Lower leg skin (tissue), 4 donors: Measurements from ENCODE around the gene PARS2. TPM values are rescaled to one million over a fixed set of nuclear protein-coding genes. Genes with fewer than 3 reads are reported as not detected.
A peak's percentile ranks its signal among the peaks of the same experiment; 100 is the strongest.

ENCODE experiments used
- DNase-seq, 2 donors: peaks; one replicate each; pipeline ENCODE4 v3.0.0-alpha.2; 2019; ENCODE audit warnings: low spot score in 2 of 2
- H3K4me3 ChIP-seq: fragments of 200-600 bp; sonication (generic); 2 replicates; pipeline ENCODE4 v1.5.1; 2017; ENCODE audit warnings: mild to moderate bottlenecking, low read depth; ENCODE audit not compliant: poor library complexity, severe bottlenecking
- CTCF ChIP-seq, 3 donors: fragments of 450-650 bp; IDR thresholded peaks; one replicate each; pipeline ENCODE4 v1.5.1; 2016; ENCODE audit warnings: antibody characterized with exemption in 3 of 3, mild to moderate bottlenecking in 3 of 3, moderate library complexity in 2 of 3
- POLR2A ChIP-seq, 2 donors: fragments of 450-650 bp; IDR thresholded peaks; one replicate each; pipeline ENCODE4 v1.6.1; 2016 to 2017; ENCODE audit warnings: antibody characterized with exemption in 2 of 2, mild to moderate bottlenecking in 1 of 2, moderate library complexity in 1 of 2
- WGBS, 2 donors: methylation state at CpG; one replicate each; pipeline ENCODE4 v1.1.5; 2018; 5-methylcytosine and 5-hydroxymethylcytosine counted together
- intact Hi-C: fragments of 100-400 bp; cut with DNase I; formaldehyde crosslinking; loops from one replicate; pipeline ENCODE4 v1.15.0; 2023; ENCODE audit warnings: low total_unique reads
- total RNA-seq, 4 donors: library from RNA; depleted of rRNA; stranded (reverse); fragments of >200 nt; gene quantifications; one replicate each; pipeline ENCODE4 v1.1.0, GENCODE V29; 2016

The PARS2 gene
- total RNA-seq, 4 donors from 2014 or later, result 4.0 to 7.7 (median 5.1) TPM

DNA sequence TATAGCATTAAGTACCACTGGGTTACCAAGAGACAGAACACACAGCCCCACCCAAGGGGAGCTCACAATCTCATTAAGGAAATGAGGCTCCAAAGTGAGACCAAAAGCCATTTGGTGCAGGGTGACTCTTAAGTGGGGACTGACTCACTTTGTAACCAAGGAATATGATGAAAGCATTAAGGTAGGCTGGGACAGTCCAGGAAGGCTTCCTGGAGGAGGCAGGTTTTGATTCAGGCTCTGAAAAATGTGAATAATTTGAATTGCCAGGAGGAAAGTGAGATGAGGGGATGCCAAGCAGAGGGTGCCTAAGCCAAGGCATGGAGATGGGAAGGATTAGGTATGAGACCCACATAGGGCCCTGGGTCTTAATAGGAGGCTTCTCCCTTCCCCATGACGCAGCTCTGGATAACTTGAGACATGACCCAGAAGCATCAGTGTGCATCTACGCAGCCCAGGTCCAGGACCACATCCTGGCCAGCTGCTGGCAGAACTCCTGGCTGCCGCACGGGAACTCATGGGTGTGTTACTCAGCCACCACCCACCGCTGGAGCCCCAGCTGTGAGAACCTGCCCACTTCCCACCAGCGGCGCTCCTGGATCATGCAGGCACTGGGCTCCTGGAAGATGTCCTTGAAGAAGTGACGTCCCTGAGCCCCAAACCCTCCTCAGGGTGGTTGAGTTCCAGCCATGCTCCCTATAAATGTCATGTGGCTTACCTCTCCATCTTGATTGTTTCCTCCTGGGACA is 54.6 kb downstream of the PARS2 start:
- peak in 1 of 2 donors; percentile 70 for DNase-seq
- WGBS, 2 donors, result 71% methylated on average over 8 of the region's 8 CpGs
- intact Hi-C loops, result no loop called here

DNA sequence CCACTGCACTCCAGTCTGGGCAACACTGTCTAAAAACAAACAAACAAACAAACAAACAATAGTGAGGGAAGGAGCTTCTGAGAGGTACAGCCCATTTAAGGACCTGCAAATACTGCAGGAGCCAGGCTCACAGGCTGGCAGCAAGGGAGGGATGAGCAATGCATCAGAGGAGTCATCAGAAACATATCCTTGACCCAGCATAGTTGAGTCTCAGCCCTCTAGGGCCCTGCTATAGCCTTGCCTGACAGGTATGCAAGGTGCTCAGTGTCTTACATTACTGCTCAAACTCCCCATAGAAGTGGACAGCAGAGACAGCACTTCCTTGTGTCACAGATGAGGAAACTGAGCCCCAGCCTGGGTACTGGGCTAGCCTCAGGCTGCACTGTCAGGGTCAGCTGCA is 55.9 kb downstream of the PARS2 start:
- no peak for TF ChIP-seq POLR2A (IDR thresholded peaks at IDR 0.05)
- TF ChIP-seq CTCF (IDR thresholded peaks at IDR 0.05), result no peak
- no peak for DNase-seq
- H3K4me3 ChIP-seq, result no peak overlapping the region
- intact Hi-C loops, result no loop called here

More for the DNA sequence above, 54.6 kb downstream of the PARS2 start:
- TF ChIP-seq POLR2A (IDR thresholded peaks at IDR 0.05), result no peak
- no peak for TF ChIP-seq CTCF (IDR thresholded peaks at IDR 0.05)
- no peak overlapping the region for H3K4me3 ChIP-seq

Other genes with a start within 250 kb of the PARS2 start
- gene ACOT11, start 216.3 kb downstream of the PARS2 start, total RNA-seq, result 1 to 10 TPM; 1.9 to 3.9 (median 2.2) TPM
- gene FAM151A, start 141.0 kb downstream of the PARS2 start, total RNA-seq, result not detected
- 1 to 10 TPM in 3 of 4 donors, under 1 TPM in 1; 0.65 to 3.0 (median 2.0) TPM for gene MROH7, start 122.7 kb downstream of the PARS2 start, total RNA-seq
- gene TTC4, start 48.7 kb downstream of the PARS2 start, total RNA-seq, result 10 to 100 TPM; 15.7 to 21.2 (median 18.3) TPM
- 10 to 100 TPM; 49.1 to 76.6 (median 65.7) TPM for gene TTC22, start 36.8 kb upstream of the PARS2 start, total RNA-seq
- 100 to 1,000 TPM; 299 to 488 (median 404) TPM for gene DHCR24, start 122.7 kb upstream of the PARS2 start, total RNA-seq
- 1 to 10 TPM; 3.1 to 4.6 (median 4.4) TPM for gene TMEM61, start 216.1 kb upstream of the PARS2 start, total RNA-seq
- gene BSND, start 234.4 kb upstream of the PARS2 start, total RNA-seq, result not detected